Endothelial cell of umbilical vein (primary cell): Measurements from ENCODE around the gene RND2. TPM values are rescaled to one million over a fixed set of nuclear protein-coding genes. Genes with fewer than 3 reads are reported as not detected.
"Not testable (repeated sequence)": the region's sequence is repeated elsewhere in the genome, so short reads cannot be mapped to it uniquely, and the experiment has no call there.

Source experiments
- BruUV-seq: library from RNA; stranded (reverse); fragments of 400-500 nt; replicated peaks from 2 replicates; lab custom pipeline; 2021; lab: Mats Ljungman, UMichigan
- CTCF ChIA-PET: fragments of 300-600, 350-600 bp; sonication (Branson Sonifier 250); formaldehyde crosslinking; loops from one replicate; lab custom pipeline; 2021; ENCODE audit warnings: antibody characterized with exemption, inconsistent platforms; lab: Charles Lee
- POLR2A ChIA-PET: fragments of 300-600, 350-600 bp; sonication (Branson Sonifier 250); formaldehyde crosslinking; loops from one replicate; lab custom pipeline; 2021; ENCODE audit warnings: antibody characterized with exemption, inconsistent platforms; lab: Charles Lee
- DNase-seq: peaks from one replicate; pipeline ENCODE4 v3.0.0-alpha.2; 2011; ENCODE audit warnings: low read depth, low spot score
- FAIRE-seq: peaks from 2 replicates; lab custom pipeline; 2011; peaks lifted over from hg19 to GRCh38; lab: Jason Lieb, UNC
- H2AFZ ChIP-seq: 2 replicates; pipeline ENCODE4 v1.6.0; 2012; ENCODE audit warnings: low read depth, low read length, control low read depth, inconsistent platforms
- H3K27ac ChIP-seq: 2 replicates; pipeline ENCODE4 v1.5.1; 2011; ENCODE audit warnings: low read depth, mild to moderate bottlenecking, control low read depth, low read length, moderate library complexity; ENCODE audit not compliant: insufficient read depth
- H3K27me3 ChIP-seq, 2 experiments: 2 replicates each; pipeline versions ENCODE4 v1.6.0 to v1.6.1; 2011; ENCODE audit warnings: low read length in 2 of 2, mixed read lengths in 1 of 2; ENCODE audit not compliant: control insufficient read depth in 2 of 2, insufficient read depth in 2 of 2
- H3K36me3 ChIP-seq, 2 experiments: 2 replicates in 1 of 2; 3 replicates in 1 of 2; pipeline ENCODE4 v1.5.1; 2011; ENCODE audit warnings: low read length in 2 of 2, mild to moderate bottlenecking in 1 of 2, moderate library complexity in 1 of 2; ENCODE audit not compliant: control insufficient read depth in 2 of 2, insufficient read depth in 2 of 2; ENCODE audit errors: extremely low read depth in 1 of 2
- H3K4me1 ChIP-seq: 3 replicates; pipeline ENCODE4 v1.5.1; 2011; ENCODE audit warnings: mild to moderate bottlenecking, low read length; ENCODE audit not compliant: control insufficient read depth, insufficient read depth; ENCODE audit errors: extremely low read depth
- H3K4me2 ChIP-seq: 2 replicates; pipeline ENCODE4 v1.6.1; 2011; ENCODE audit warnings: low read length, control low read depth, mixed read lengths; ENCODE audit not compliant: insufficient read depth
- H3K4me3 ChIP-seq, 3 experiments: fragments of 200-600 bp in 1 of 3; sonication (generic), shearing (Covaris generic) in 1 of 3; replicated peaks in 1 of 3; 2 replicates each; pipeline ENCODE4 v1.5.1; 2011 to 2016; ENCODE audit warnings: control low read depth in 3 of 3, low read length in 3 of 3, mild to moderate bottlenecking in 2 of 3, inconsistent platforms in 1 of 3, low read depth in 1 of 3, moderate library complexity in 1 of 3; ENCODE audit not compliant: insufficient read depth in 1 of 3
- H3K79me2 ChIP-seq: 2 replicates; pipeline ENCODE4 v1.6.0; 2012; ENCODE audit warnings: low read length, inconsistent platforms; ENCODE audit not compliant: control insufficient read depth, insufficient read depth
- H3K9ac ChIP-seq: replicated peaks from 2 replicates; pipeline ENCODE3; 2011; ENCODE audit warnings: low read length, control low read depth; ENCODE audit not compliant: insufficient read depth; ENCODE audit errors: extremely low read depth
- H3K9me1 ChIP-seq: replicated peaks from 3 replicates; pipeline ENCODE4 v1.6.0; 2011; ENCODE audit warnings: mild to moderate bottlenecking, low read length; ENCODE audit not compliant: control insufficient read depth, insufficient read depth; ENCODE audit errors: extremely low read depth
- H3K9me3 ChIP-seq: replicated peaks from 2 replicates; pipeline ENCODE4 v1.5.1; 2012; ENCODE audit warnings: low read length, inconsistent platforms; ENCODE audit not compliant: control insufficient read depth, insufficient read depth
- H4K20me1 ChIP-seq: replicated peaks from 2 replicates; pipeline ENCODE3; 2011; ENCODE audit warnings: mild to moderate bottlenecking, low read length; ENCODE audit not compliant: control insufficient read depth, insufficient read depth; ENCODE audit errors: extremely low read depth
- MYC ChIP-seq: IDR thresholded peaks from one replicate; pipeline ENCODE4 v1.6.1; 2011; ENCODE audit warnings: mild to moderate bottlenecking, low read depth, low read length
- POLR2AphosphoS5 ChIP-seq: IDR thresholded peaks from 2 replicates; pipeline ENCODE4 v1.6.1; 2012; ENCODE audit warnings: low read depth, mild to moderate bottlenecking, control low read depth, low read length, moderate library complexity; ENCODE audit not compliant: insufficient read depth
- dilution Hi-C: fragments of 300-500 bp; cut with MboI; formaldehyde crosslinking; loops from one replicate; pipeline ENCODE4 v1.15.0; 2019; ENCODE audit warnings: low sequenced_read_pairs; ENCODE audit not compliant: extremely low pct_ligation_motif_present
- intact Hi-C: fragments of 100-400 bp; cut with micrococcal nuclease; formaldehyde crosslinking; loops from one replicate; pipeline ENCODE4 v1.10.0; 2022
- polyA plus RNA-seq, 4 experiments: library from polyadenylated mRNA; depleted of rRNA in 3 of 4; stranded (reverse) in 3 of 4; unstranded in 1 of 4; fragments of >200 nt; gene quantifications; 2 replicates each; pipeline versions ENCODE4 v1.2.1 to v1.2.3, GENCODE V29; 2011 to 2012; ENCODE audit warnings: missing spikeins in 1 of 4
- total RNA-seq: library from RNA; stranded (reverse); gene quantifications from 2 replicates; pipeline ENCODE4 v1.2.3, GENCODE V29; 2021

RND2 gene
- total and polyA plus RNA-seq, 2 donors (not counting 3 experiments of a cell fraction or from before 2014, with no cell fraction given): 0.81 to 0.97 TPM

DNA sequence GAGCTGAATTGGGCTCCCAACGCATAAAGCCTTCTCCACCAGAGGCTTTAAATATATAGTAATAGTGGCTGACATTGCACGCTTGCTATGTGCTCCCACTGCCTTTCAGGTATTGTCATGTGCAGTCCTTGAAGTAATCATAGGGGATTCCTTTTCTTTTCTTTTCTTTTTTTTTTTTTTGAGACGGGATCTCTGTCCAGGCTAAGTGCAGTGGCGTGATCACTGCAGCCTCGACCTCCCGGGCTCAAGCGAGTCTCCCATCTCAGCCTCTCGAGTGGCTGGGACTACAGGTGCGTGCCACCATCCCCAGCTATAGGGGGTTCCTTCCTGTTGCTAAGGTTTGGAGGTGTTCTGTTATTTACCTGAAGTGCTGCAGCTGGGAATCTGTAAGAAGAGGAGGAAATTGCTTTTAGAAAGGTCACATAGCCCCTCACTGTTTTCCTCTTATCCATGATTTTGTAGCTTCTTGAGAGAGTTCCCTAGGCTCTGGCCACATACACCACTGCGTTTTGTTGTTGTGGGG is 26.0 kb upstream of the RND2 start:
- Histone ChIP-seq H3K27me3 (no peaks in the 10 kb centered on the region), H2AFZ (no peak overlapping the region), H3K9me1 (no peaks in the 10 kb centered on the region), H3K9me3 (no peaks in the 10 kb centered on the region), H3K9ac (peak overlapping the region; percentile 87), H3K4me3 (peak overlapping the region; percentile 56 to 86 (median 58)), H3K79me2 (peaks cover 27% of the 10 kb centered on the region), H4K20me1 (no peaks in the 10 kb centered on the region), H3K27ac (peak overlapping the region; percentile 75), H3K4me1 (peaks cover 23% of the 10 kb centered on the region), H3K4me2 (peak overlapping the region; percentile 90), H3K36me3 (peaks cover 7 to 25% of the 10 kb centered on the region in 2 experiments)
- FAIRE-seq (no peak), DNase-seq (no peak)
- TF ChIP-seq POLR2AphosphoS5: peak; percentile 3
- TF ChIP-seq MYC: no peak
- intact Hi-C loops (loop anchor here (2.0 kb wide), 4 partner anchors 18 to 322 kb away; partner anchors contain the start of genes BRCA1, PLEKHH3, PTGES3L and RUNDC1), dilution Hi-C loops (no loop called here)
- CTCF ChIA-PET: interaction anchor here (1.1 to 2.4 kb wide), 6 partner anchors 8 to 156 kb away, joined by 4 to 25 read pairs (median 14); partner anchors contain the start of genes AOC2, IFI35, RND2 and VAT1
- POLR2A ChIA-PET: interaction anchor here (1.6 to 2.2 kb wide), 2 partner anchors 11 to 317 kb away, joined by 4 to 9 read pairs; no protein-coding TSS in a partner anchor
- no TSS peak for BruUV-seq

DNA sequence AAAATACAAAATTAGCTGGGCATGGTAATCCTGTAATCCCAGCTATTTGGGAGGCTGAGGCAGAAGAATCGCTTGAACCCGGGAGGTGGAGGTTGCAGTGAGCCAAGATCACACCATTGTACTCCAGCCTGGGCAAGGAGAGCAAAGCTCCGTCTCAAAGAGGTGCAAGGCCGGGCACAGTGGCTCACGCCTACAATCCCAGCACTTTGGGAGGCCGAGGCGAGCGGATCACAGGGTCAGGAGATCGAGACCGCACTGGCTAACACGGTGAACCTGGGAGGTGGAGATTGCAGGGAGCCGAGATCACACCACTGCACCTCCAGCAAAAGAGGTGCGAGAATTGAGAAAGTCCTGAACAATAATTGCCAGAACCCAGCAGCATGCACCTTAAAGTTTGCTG is 24.1 kb upstream of the RND2 start:
- BruUV-seq, H3K9me3 ChIP-seq, H4K20me1 ChIP-seq, H3K27me3 ChIP-seq, H3K4me2 ChIP-seq, FAIRE-seq, DNase-seq, H2AFZ ChIP-seq, intact Hi-C loops, H3K4me3 ChIP-seq, H3K9ac ChIP-seq, H3K9me1 ChIP-seq, H3K27ac ChIP-seq, dilution Hi-C loops: not testable (repeated sequence)
- ChIA-PET POLR2A (interaction anchor here (1.1 kb wide), 1 partner anchor 21 kb away, joined by 3 read pairs; the partner anchor contains the start of gene VAT1), CTCF (interaction anchor here (1.2 kb wide), 1 partner anchor 10 kb away, joined by 3 read pairs; no protein-coding TSS in a partner anchor)
- Histone ChIP-seq H3K36me3 (peaks cover 7 to 25% of the 10 kb centered on the region in 2 experiments), H3K4me1 (peaks cover 23% of the 10 kb centered on the region), H3K79me2 (peaks cover 27% of the 10 kb centered on the region)
